Measurements from ENCODE around the gene DPY19L3. TPM values are rescaled to one million over a fixed set of nuclear protein-coding genes. Genes with fewer than 3 reads are reported as not detected.

The DPY19L3 gene
- total RNA-seq, 1 donor from 2014 or later: 19.3 TPM

DNA sequence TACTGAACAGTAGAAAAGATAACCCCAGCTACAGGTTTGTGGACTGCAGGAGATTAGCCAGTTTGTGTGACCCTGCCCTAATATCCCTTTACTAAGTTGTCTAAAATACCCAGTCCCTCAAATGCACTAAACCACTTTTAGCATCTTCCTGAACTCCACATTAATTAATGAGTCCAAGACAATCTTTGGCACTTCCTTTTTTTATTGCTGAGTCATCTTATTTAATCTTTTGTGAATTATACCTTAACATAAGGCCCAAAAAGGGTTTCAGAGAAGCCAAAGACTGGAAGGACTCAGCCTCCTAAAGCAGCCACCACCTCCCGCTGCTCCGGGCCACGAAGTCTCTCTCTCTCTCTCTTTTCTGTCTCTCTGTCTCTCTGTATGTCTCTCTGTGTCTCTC lies 126.7 kb downstream of the DPY19L3 start:
- Histone ChIP-seq H3K4me1 (ENCODE audit: control insufficient read depth in 3 of 3, insufficient read depth in 3 of 3, low read length in 3 of 3) (no peaks in the 10 kb centered on the region), H3K4me3 (ENCODE audit: low read length in 3 of 3) (no peak overlapping the region), H3K27me3 (ENCODE audit: control insufficient read depth in 3 of 3, insufficient read depth in 3 of 3, low read length in 3 of 3) (no peaks in the 10 kb centered on the region), H3K36me3 (ENCODE audit: control insufficient read depth in 3 of 3, insufficient read depth in 3 of 3, low read length in 3 of 3) (no peaks in the 10 kb centered on the region), H3K27ac (ENCODE audit: low read depth, low read length) (no peak overlapping the region), H3K9me3 (ENCODE audit: control insufficient read depth in 3 of 3, low read length in 3 of 3) (peaks cover 0 to 4% (median 2%) of the 10 kb centered on the region in 3 donors), H3K9ac (ENCODE audit: low read depth in 1 of 3, low read length in 3 of 3) (no peak overlapping the region)

Other genes starting within 250 kb of the DPY19L3 start
- gene ZNF507, start 60.2 kb upstream of the DPY19L3 start, total RNA-seq: 11.0 TPM
- 37.1 TPM for gene PDCD5, start 175.4 kb downstream of the DPY19L3 start, total RNA-seq